ENCODE measurements around the gene PLPPR5. TPM values are rescaled to one million over a fixed set of nuclear protein-coding genes. Genes with fewer than 3 reads are reported as not detected.

PLPPR5 gene
- total RNA-seq, 1 experiment from 2014 or later = not detected

DNA sequence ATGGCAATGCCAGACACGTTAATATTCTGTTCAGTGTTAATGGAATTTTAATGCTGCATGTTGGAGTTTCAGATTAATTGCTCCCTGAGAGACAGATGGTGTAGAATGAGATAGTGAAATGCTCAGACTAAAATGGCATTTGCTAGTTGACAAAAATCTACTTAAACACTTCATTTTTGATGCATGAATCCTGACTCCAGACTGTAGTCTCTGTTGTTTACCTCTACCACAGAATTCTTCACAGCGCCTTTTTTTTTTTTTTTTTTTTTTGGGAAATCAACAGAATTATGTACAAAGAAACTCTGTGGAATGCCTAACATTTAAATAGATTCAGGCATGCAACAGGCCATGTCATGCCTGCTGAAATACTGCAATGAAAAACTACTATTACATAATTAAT lies 111.3 kb downstream of the PLPPR5 start:
- no peak for DNase-seq (ENCODE audit: low spot score)
- H3K36me3 ChIP-seq (ENCODE audit: insufficient read depth, low read length, poor library complexity, severe bottlenecking) = no peaks in the 10 kb centered on the region
- H3K27me3 ChIP-seq (replicated peaks; ENCODE audit: insufficient read depth, low read depth, low read length, poor library complexity) = no peaks in the 10 kb centered on the region
- TF ChIP-seq EZH2 (IDR thresholded peaks at IDR 0.05; ENCODE audit: borderline replicate concordance, low read depth, low read length, poor library complexity, severe bottlenecking) = no peak
- TF ChIP-seq, protein P1, sequence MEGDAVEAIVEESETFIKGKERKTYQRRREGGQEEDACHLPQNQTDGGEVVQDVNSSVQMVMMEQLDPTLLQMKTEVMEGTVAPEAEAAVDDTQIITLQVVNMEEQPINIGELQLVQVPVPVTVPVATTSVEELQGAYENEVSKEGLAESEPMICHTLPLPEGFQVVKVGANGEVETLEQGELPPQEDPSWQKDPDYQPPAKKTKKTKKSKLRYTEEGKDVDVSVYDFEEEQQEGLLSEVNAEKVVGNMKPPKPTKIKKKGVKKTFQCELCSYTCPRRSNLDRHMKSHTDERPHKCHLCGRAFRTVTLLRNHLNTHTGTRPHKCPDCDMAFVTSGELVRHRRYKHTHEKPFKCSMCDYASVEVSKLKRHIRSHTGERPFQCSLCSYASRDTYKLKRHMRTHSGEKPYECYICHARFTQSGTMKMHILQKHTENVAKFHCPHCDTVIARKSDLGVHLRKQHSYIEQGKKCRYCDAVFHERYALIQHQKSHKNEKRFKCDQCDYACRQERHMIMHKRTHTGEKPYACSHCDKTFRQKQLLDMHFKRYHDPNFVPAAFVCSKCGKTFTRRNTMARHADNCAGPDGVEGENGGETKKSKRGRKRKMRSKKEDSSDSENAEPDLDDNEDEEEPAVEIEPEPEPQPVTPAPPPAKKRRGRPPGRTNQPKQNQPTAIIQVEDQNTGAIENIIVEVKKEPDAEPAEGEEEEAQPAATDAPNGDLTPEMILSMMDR (conservative IDR thresholded peaks at IDR 0.05; ENCODE audit: low read depth, low read length) = no peak
- CTCF ChIA-PET = no interaction called here
- no TSS peak for BruUV-seq (replicated peaks)
- H3K27ac ChIP-seq (ENCODE audit: low read depth, low read length, poor library complexity, severe bottlenecking) = no peak overlapping the region
- H3K4me3 ChIP-seq (ENCODE audit: low read depth, low read length, poor library complexity, severe bottlenecking) = no peak overlapping the region
- H3K9me3 ChIP-seq (ENCODE audit: low read depth, low read length, poor library complexity, severe bottlenecking) = no peaks in the 10 kb centered on the region
- intact Hi-C loops (cut with micrococcal nuclease; ENCODE audit: unreplicated experiment) = no loop called here
- POLR2A ChIA-PET (ENCODE audit: low non-redundant PET) = no interaction called here
- H3K4me1 ChIP-seq (ENCODE audit: insufficient read depth, low read length, poor library complexity, severe bottlenecking) = no peaks in the 10 kb centered on the region

DNA sequence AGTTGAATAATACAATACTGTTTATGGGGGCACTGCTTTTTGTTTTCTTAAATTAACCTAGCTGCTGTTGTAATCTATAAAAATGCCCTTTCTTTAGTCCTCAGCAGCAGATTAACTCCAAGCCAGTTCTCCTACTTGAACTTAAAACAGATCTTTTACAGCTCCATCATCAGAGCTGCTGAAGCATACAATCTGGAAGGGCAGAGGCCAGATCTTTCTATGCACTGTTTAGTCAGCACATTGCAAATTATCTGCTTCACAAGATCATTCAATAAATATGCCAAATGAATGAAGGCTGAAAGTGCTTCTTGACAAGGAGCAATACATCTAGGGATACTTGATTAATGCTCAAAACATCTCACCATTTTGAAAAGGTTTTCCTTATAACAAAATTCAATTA lies 115.8 kb downstream of the PLPPR5 start:
- H3K27me3 ChIP-seq (replicated peaks; ENCODE audit: insufficient read depth, low read depth, low read length, poor library complexity) = no peaks in the 10 kb centered on the region
- H3K4me3 ChIP-seq (ENCODE audit: low read depth, low read length, poor library complexity, severe bottlenecking) = no peak overlapping the region
- no peak overlapping the region for H3K27ac ChIP-seq (ENCODE audit: low read depth, low read length, poor library complexity, severe bottlenecking)
- no peaks in the 10 kb centered on the region for H3K9me3 ChIP-seq (ENCODE audit: low read depth, low read length, poor library complexity, severe bottlenecking)
- no peak for TF ChIP-seq EZH2 (IDR thresholded peaks at IDR 0.05; ENCODE audit: borderline replicate concordance, low read depth, low read length, poor library complexity, severe bottlenecking)
- TF ChIP-seq, protein P1 (conservative IDR thresholded peaks at IDR 0.05; ENCODE audit: low read depth, low read length) = no peak
- ChIA-PET POLR2A (ENCODE audit: low non-redundant PET) (no interaction called here), CTCF (no interaction called here)
- no peak for DNase-seq (ENCODE audit: low spot score)
- no peaks in the 10 kb centered on the region for H3K36me3 ChIP-seq (ENCODE audit: insufficient read depth, low read length, poor library complexity, severe bottlenecking)
- intact Hi-C loops (cut with micrococcal nuclease; ENCODE audit: unreplicated experiment) = no loop called here
- BruUV-seq (replicated peaks) = no TSS peak
- no peaks in the 10 kb centered on the region for H3K4me1 ChIP-seq (ENCODE audit: insufficient read depth, low read length, poor library complexity, severe bottlenecking)

GRCh38 chr1:98887507-98887906 lies 117.2 kb downstream of the PLPPR5 start:
- Histone ChIP-seq H3K27ac (ENCODE audit: low read depth, low read length, poor library complexity, severe bottlenecking) (no peak overlapping the region), H3K27me3 (replicated peaks; ENCODE audit: insufficient read depth, low read depth, low read length, poor library complexity) (no peaks in the 10 kb centered on the region), H3K4me1 (ENCODE audit: insufficient read depth, low read length, poor library complexity, severe bottlenecking) (no peaks in the 10 kb centered on the region), H3K36me3 (ENCODE audit: insufficient read depth, low read length, poor library complexity, severe bottlenecking) (no peaks in the 10 kb centered on the region), H3K4me3 (ENCODE audit: low read depth, low read length, poor library complexity, severe bottlenecking) (no peak overlapping the region), H3K9me3 (ENCODE audit: low read depth, low read length, poor library complexity, severe bottlenecking) (no peaks in the 10 kb centered on the region)
- DNase-seq (ENCODE audit: low spot score) = no peak
- CTCF ChIA-PET = no interaction called here
- intact Hi-C loops (cut with micrococcal nuclease; ENCODE audit: unreplicated experiment) = no loop called here
- TF ChIP-seq EZH2 (IDR thresholded peaks at IDR 0.05; ENCODE audit: borderline replicate concordance, low read depth, low read length, poor library complexity, severe bottlenecking) = no peak
- TF ChIP-seq, protein P1 (conservative IDR thresholded peaks at IDR 0.05; ENCODE audit: low read depth, low read length) = no peak
- BruUV-seq (replicated peaks) = no TSS peak
- POLR2A ChIA-PET (ENCODE audit: low non-redundant PET) = no interaction called here

Measured in A673 (cell line).